CD4-positive, alpha-beta T cell treated with Interferon gamma for 1 hour (primary cell): ENCODE results near the gene DOP1B.
"Not testable (repeated sequence)": the region's sequence is repeated elsewhere in the genome, so short reads cannot be mapped to it uniquely, and the experiment has no call there.

ENCODE experiments used
- DNase-seq: peaks from one replicate; pipeline ENCODE4 v3.0.0-alpha.2; 2020

DOP1B gene

GRCh38 chr21:36156815-36157670, at the start of gene DOP1B:
TSS of gene DOP1B (plus strand) at chr21:36156824. CDS start at chr21:36164734, 7,910 bp downstream.
- peak; percentile 53 for DNase-seq

GRCh38 chr21:36109868-36110267, 46.8 kb upstream of the DOP1B start:
- no peak for DNase-seq

- no peak for DNase-seq
These were observed 45.4 kb upstream of the DOP1B start for GRCh38 chr21:36111238-36111637.

GRCh38 chr21:36113647-36114428, 42.8 kb upstream of the DOP1B start:
- DNase-seq: no peak

- DNase-seq: no peak
These were observed 41.4 kb upstream of the DOP1B start for GRCh38 chr21:36115138-36115730.

- no peak for DNase-seq
These were observed 39.3 kb upstream of the DOP1B start for GRCh38 chr21:36117286-36117741.

GRCh38 chr21:36120304-36120888, 36.2 kb upstream of the DOP1B start:
- no peak for DNase-seq

GRCh38 chr21:36122977-36123376, 33.6 kb upstream of the DOP1B start:
- DNase-seq: no peak

GRCh38 chr21:36124395-36124794, 32.2 kb upstream of the DOP1B start:
- DNase-seq: no peak

- DNase-seq: peak; percentile 37
These were observed 31.0 kb upstream of the DOP1B start for GRCh38 chr21:36125512-36126207.

GRCh38 chr21:36126208-36126565, 30.4 kb upstream of the DOP1B start:
- no peak for DNase-seq

GRCh38 chr21:36126621-36127110, 30.0 kb upstream of the DOP1B start:
- DNase-seq: no peak

- DNase-seq: no peak
These were observed 29.2 kb upstream of the DOP1B start for GRCh38 chr21:36127250-36127904.

GRCh38 chr21:36127977-36128376, 28.6 kb upstream of the DOP1B start:
- no peak for DNase-seq

GRCh38 chr21:36129219-36129618, 27.4 kb upstream of the DOP1B start:
- DNase-seq: no peak

GRCh38 chr21:36130414-36130762, 26.2 kb upstream of the DOP1B start:
- DNase-seq: not testable (repeated sequence)

GRCh38 chr21:36130839-36131238, 25.8 kb upstream of the DOP1B start:
- DNase-seq: not testable (repeated sequence)

GRCh38 chr21:36132696-36133095, 23.9 kb upstream of the DOP1B start:
- no peak for DNase-seq

GRCh38 chr21:36134803-36135390, 21.7 kb upstream of the DOP1B start, which contains the start of gene CBR3:
TSS of gene CBR3 (plus strand) at chr21:36135079. CDS start at chr21:36135193, 114 bp downstream.
- no peak for DNase-seq

GRCh38 chr21:36135391-36136102, 21.1 kb upstream of the DOP1B start:
- DNase-seq: peak; percentile 33

GRCh38 chr21:36139791-36140190, 16.8 kb upstream of the DOP1B start:
- not testable (repeated sequence) for DNase-seq
